ENCODE measurements around the gene TTLL12.

GRCh38 chr22:43209523-43209890 is 22.6 kb upstream of the TTLL12 start:
- TF ChIP-seq CTCF (IDR thresholded peaks at IDR 0.05; ENCODE audit: low read length) (no peak), EZH2phosphoT487 (IDR thresholded peaks at IDR 0.05; ENCODE audit: low read length) (no peak), EZH2 (optimal IDR thresholded peaks at IDR 0.05; ENCODE audit: low read depth, low read length) (no peak)
